ENCODE measurements around the gene LSM14B.

The LSM14B gene

GRCh38 chr20:62133051-62133845 lies 11.0 kb downstream of the LSM14B start:
- DNase-seq, result no peak

GRCh38 chr20:62133864-62134263 lies 11.6 kb downstream of the LSM14B start:
- DNase-seq, result no peak

GRCh38 chr20:62134735-62135231 lies 12.5 kb downstream of the LSM14B start:
- no peak for DNase-seq

- no peak for DNase-seq
Observed at GRCh38 chr20:62135573-62136266, 13.4 kb downstream of the LSM14B start.

GRCh38 chr20:62136283-62137091 lies 14.2 kb downstream of the LSM14B start:
- peak; percentile 36 for DNase-seq

- no peak for DNase-seq
Observed at GRCh38 chr20:62137092-62137384, 14.8 kb downstream of the LSM14B start.

GRCh38 chr20:62137478-62138203 lies 15.4 kb downstream of the LSM14B start:
- DNase-seq, result no peak

GRCh38 chr20:62138204-62138543 lies 15.9 kb downstream of the LSM14B start:
- no peak for DNase-seq

- DNase-seq, result no peak
Observed at GRCh38 chr20:62138912-62139311, 16.6 kb downstream of the LSM14B start.

- DNase-seq, result no peak
Observed at GRCh38 chr20:62139636-62140035, 17.4 kb downstream of the LSM14B start.

- no peak for DNase-seq
Observed at GRCh38 chr20:62141043-62141396, 18.7 kb downstream of the LSM14B start.

- DNase-seq, result peak; percentile 36
Observed at GRCh38 chr20:62141397-62142251, 19.3 kb downstream of the LSM14B start.

- peak; percentile 14 for DNase-seq
Observed at GRCh38 chr20:62142252-62143080, 20.2 kb downstream of the LSM14B start.

- peak; percentile 90 for DNase-seq
Observed at GRCh38 chr20:62143081-62143956, 21.0 kb downstream of the LSM14B start, which contains the start of the genes PSMA7 and SS18L1. Gene PSMA7 (minus strand): TSS chr20:62143394. CDS start chr20:62143303, 91 bp downstream. Gene SS18L1 (plus strand): TSS chr20:62143769. CDS start chr20:62143821, 52 bp downstream.

GRCh38 chr20:62143957-62144825 lies 21.9 kb downstream of the LSM14B start:
- DNase-seq, result peak; percentile 37

GRCh38 chr20:62145688-62146018 lies 23.4 kb downstream of the LSM14B start:
- no peak for DNase-seq

GRCh38 chr20:62146019-62146755 lies 23.9 kb downstream of the LSM14B start:
- DNase-seq, result no peak

GRCh38 chr20:62147125-62147524 lies 24.9 kb downstream of the LSM14B start:
- DNase-seq, result no peak

Measured in NCI-H69 (cell line).